Panc1 (cell line): Measurements from ENCODE around the gene KIAA2012. TPM values are rescaled to one million over a fixed set of nuclear protein-coding genes. Genes with fewer than 3 reads are reported as not detected.

Experiments used
- ATAC-seq: fragments of 200-7000 bp; cut with Tn5 transposase; 2 replicates; pipeline ENCODE4 v1.9.1; 2020; ENCODE audit warnings: mild to moderate bottlenecking, moderate library complexity
- BruUV-seq: library from RNA; stranded (reverse); fragments of 400-500 nt; replicated peaks from 2 replicates; lab custom pipeline; 2021; lab: Mats Ljungman, UMichigan
- CTCF ChIA-PET: fragments of 300-600 bp; sonication (Branson Sonifier 250); formaldehyde crosslinking; loops from one replicate; lab custom pipeline; 2022; ENCODE audit warnings: antibody characterized with exemption; lab: Charles Lee
- POLR2A ChIA-PET: fragments of 300-600 bp; sonication (Branson Sonifier 250); formaldehyde crosslinking; loops from one replicate; lab custom pipeline; 2022; ENCODE audit warnings: antibody characterized with exemption; lab: Charles Lee
- DNase-seq: peaks from one replicate; pipeline ENCODE4 v3.0.0-alpha.2; 2010; ENCODE audit warnings: low read depth, low spot score
- H3K27ac ChIP-seq: 2 replicates; pipeline ENCODE4 v1.5.1; 2011; ENCODE audit warnings: mild to moderate bottlenecking, low read length, inconsistent platforms
- H3K27me3 ChIP-seq: fragments of 200-500 bp; sonication (Bioruptor generic); 2 replicates; pipeline ENCODE4 v1.6.0; 2014; ENCODE audit warnings: low read length, inconsistent platforms; ENCODE audit not compliant: control insufficient read depth, insufficient read depth
- H3K36me3 ChIP-seq: fragments of 200-500 bp; sonication (Bioruptor generic); 2 replicates; pipeline ENCODE4 v1.5.1; 2014; ENCODE audit warnings: inconsistent platforms, mild to moderate bottlenecking, low read length, moderate library complexity; ENCODE audit not compliant: control insufficient read depth, insufficient read depth
- H3K4me1 ChIP-seq: 2 replicates; pipeline ENCODE4 v1.5.1; 2011; ENCODE audit warnings: inconsistent platforms, mild to moderate bottlenecking, low read length, moderate library complexity; ENCODE audit not compliant: control insufficient read depth, insufficient read depth
- H3K4me3 ChIP-seq, 2 experiments: 2 replicates each; pipeline ENCODE4 v1.5.1; 2011 to 2012; ENCODE audit warnings: low read depth in 2 of 2, low read length in 2 of 2, mild to moderate bottlenecking in 2 of 2, inconsistent platforms in 1 of 2, moderate library complexity in 1 of 2
- H3K9me3 ChIP-seq: fragments of 200-500 bp; sonication (Bioruptor generic); 2 replicates; pipeline ENCODE4 v1.5.1; 2014; ENCODE audit warnings: low read depth, mild to moderate bottlenecking, inconsistent platforms, low read length, moderate library complexity; ENCODE audit not compliant: control insufficient read depth, insufficient read depth
- CTCF ChIP-seq: fragments of 450-650 bp; IDR thresholded peaks from 2 replicates; pipeline ENCODE4 v1.5.1; 2017; ENCODE audit warnings: mild to moderate bottlenecking
- POLR2AphosphoS5 ChIP-seq: IDR thresholded peaks from 2 replicates; pipeline ENCODE4 v1.6.1; 2012; ENCODE audit warnings: mild to moderate bottlenecking, low read depth, low read length, moderate library complexity
- SIN3A ChIP-seq: IDR thresholded peaks from 2 replicates; pipeline ENCODE4 v1.6.1; 2012; ENCODE audit warnings: low read depth, mild to moderate bottlenecking, low read length, moderate library complexity, borderline replicate concordance; ENCODE audit not compliant: insufficient read depth
- TCF7L2 ChIP-seq: IDR thresholded peaks from 2 replicates; pipeline ENCODE4 v1.6.1; 2011; ENCODE audit warnings: mild to moderate bottlenecking, low read depth, low read length, inconsistent platforms
- in situ Hi-C: cut with HindIII; loops from 2 replicates; pipeline ENCODE4 v1.10.0; 2016; ENCODE audit warnings: low sequenced_read_pairs, low pct_unique_long_range_greater_than_20kb
- intact Hi-C: fragments of 100-400 bp; cut with micrococcal nuclease; formaldehyde crosslinking; loops from one replicate; pipeline ENCODE4 v1.10.0; 2022; ENCODE audit not compliant: unreplicated experiment
- total RNA-seq: library from RNA; stranded (reverse); gene quantifications from one replicate; pipeline ENCODE4 v1.2.1, GENCODE V29; 2021; ENCODE audit not compliant: unreplicated experiment
- TF ChIP-seq, protein P1 (sequence below), 2 experiments: IDR thresholded peaks; 2 replicates each; pipeline ENCODE4 v1.6.1; 2011 to 2012; ENCODE audit warnings: low read depth in 2 of 2, control low read depth in 1 of 2, low read length in 1 of 2, mild to moderate bottlenecking in 1 of 2, moderate library complexity in 1 of 2; ENCODE audit not compliant: insufficient read depth in 1 of 2

The KIAA2012 gene
- total RNA-seq, 1 experiment from 2014 or later: not detected

GRCh38 chr2:202043475-202043874 lies 29.6 kb upstream of the KIAA2012 start:
- ATAC-seq (no peak), DNase-seq (no peak)
- H3K4me1 ChIP-seq: peaks cover 25% of the 10 kb centered on the region
- H3K4me3 ChIP-seq: no peak overlapping the region
- no TSS peak for BruUV-seq
- no peaks in the 10 kb centered on the region for H3K9me3 ChIP-seq
- ChIA-PET CTCF (interaction anchor here (0.6 kb wide), 1 partner anchor 124 kb away, joined by 6 read pairs; no protein-coding TSS in a partner anchor), POLR2A (no interaction called here)
- TF ChIP-seq, protein P1, sequence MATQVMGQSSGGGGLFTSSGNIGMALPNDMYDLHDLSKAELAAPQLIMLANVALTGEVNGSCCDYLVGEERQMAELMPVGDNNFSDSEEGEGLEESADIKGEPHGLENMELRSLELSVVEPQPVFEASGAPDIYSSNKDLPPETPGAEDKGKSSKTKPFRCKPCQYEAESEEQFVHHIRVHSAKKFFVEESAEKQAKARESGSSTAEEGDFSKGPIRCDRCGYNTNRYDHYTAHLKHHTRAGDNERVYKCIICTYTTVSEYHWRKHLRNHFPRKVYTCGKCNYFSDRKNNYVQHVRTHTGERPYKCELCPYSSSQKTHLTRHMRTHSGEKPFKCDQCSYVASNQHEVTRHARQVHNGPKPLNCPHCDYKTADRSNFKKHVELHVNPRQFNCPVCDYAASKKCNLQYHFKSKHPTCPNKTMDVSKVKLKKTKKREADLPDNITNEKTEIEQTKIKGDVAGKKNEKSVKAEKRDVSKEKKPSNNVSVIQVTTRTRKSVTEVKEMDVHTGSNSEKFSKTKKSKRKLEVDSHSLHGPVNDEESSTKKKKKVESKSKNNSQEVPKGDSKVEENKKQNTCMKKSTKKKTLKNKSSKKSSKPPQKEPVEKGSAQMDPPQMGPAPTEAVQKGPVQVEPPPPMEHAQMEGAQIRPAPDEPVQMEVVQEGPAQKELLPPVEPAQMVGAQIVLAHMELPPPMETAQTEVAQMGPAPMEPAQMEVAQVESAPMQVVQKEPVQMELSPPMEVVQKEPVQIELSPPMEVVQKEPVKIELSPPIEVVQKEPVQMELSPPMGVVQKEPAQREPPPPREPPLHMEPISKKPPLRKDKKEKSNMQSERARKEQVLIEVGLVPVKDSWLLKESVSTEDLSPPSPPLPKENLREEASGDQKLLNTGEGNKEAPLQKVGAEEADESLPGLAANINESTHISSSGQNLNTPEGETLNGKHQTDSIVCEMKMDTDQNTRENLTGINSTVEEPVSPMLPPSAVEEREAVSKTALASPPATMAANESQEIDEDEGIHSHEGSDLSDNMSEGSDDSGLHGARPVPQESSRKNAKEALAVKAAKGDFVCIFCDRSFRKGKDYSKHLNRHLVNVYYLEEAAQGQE (IDR thresholded peaks at IDR 0.05; ENCODE audit: insufficient read depth in 1 of 2, low read depth in 2 of 2, low read length in 1 of 2): no peak
- TF ChIP-seq POLR2AphosphoS5 (no peak), TCF7L2 (no peak), SIN3A (no peak), CTCF (no peak)
- H3K36me3 ChIP-seq: no peaks in the 10 kb centered on the region
- intact Hi-C loops: no loop called here
- H3K27ac ChIP-seq: no peak overlapping the region
- H3K27me3 ChIP-seq: no peaks in the 10 kb centered on the region
- in situ Hi-C loops: no loop called here

DNA sequence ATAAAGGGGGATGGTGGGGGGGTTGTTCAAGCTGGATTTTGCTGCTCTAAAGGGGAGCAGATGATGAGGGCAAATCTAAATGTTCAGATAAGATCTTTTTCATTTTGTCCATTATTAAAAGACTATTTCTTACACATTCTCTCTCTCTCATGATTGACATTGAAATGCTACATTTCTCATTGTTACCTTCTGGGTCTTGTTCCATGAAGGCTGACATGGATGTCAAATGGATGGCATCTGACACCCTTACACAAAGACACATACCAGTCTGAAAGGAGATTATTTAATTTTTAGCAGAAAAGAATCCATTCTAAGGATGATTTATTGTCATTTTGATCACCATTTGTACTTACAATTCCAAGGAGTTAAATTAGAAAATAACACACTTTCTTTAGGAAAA lies 28.3 kb upstream of the KIAA2012 start:
- CTCF ChIA-PET: no interaction called here
- intact Hi-C loops: no loop called here

More for the DNA sequence above, 28.3 kb upstream of the KIAA2012 start:
- no peak for DNase-seq
- no peak for TF ChIP-seq TCF7L2
- TF ChIP-seq POLR2AphosphoS5: no peak
- no peak for TF ChIP-seq CTCF
- TF ChIP-seq, protein P1 (IDR thresholded peaks at IDR 0.05; ENCODE audit: insufficient read depth in 1 of 2, low read depth in 2 of 2, low read length in 1 of 2): no peak
- no peak for TF ChIP-seq SIN3A
- Histone ChIP-seq H3K9me3 (no peaks in the 10 kb centered on the region), H3K27me3 (no peaks in the 10 kb centered on the region), H3K4me3 (no peak overlapping the region), H3K4me1 (peaks cover 12% of the 10 kb centered on the region), H3K36me3 (no peaks in the 10 kb centered on the region), H3K27ac (no peak overlapping the region)
- BruUV-seq: no TSS peak
- ATAC-seq: no peak
- in situ Hi-C loops: no loop called here
- POLR2A ChIA-PET: no interaction called here
